ENCODE measurements around the gene WFIKKN1.

WFIKKN1 gene

GRCh38 chr16:617855-618254 lies 12.9 kb upstream of the WFIKKN1 start:
- no peaks in the 10 kb centered on the region for H3K36me3 ChIP-seq (ENCODE audit: control insufficient read depth, insufficient read depth, low read length)
- peaks cover 23% of the 10 kb centered on the region for H3K4me1 ChIP-seq (ENCODE audit: control insufficient read depth, insufficient read depth, low read length)
- no peaks in the 10 kb centered on the region for H3K9me3 ChIP-seq (ENCODE audit: control insufficient read depth, low read length)
- H3K4me3 ChIP-seq (ENCODE audit: low read length), result no peak overlapping the region
- H3K27me3 ChIP-seq (ENCODE audit: control insufficient read depth, insufficient read depth, low read length), result no peaks in the 10 kb centered on the region
- no peak overlapping the region for H3K9ac ChIP-seq (ENCODE audit: low read length)

GRCh38 chr16:619476-620100 lies 11.2 kb upstream of the WFIKKN1 start:
- H3K9me3 ChIP-seq (ENCODE audit: control insufficient read depth, low read length), result no peaks in the 10 kb centered on the region
- peaks cover 23% of the 10 kb centered on the region for H3K4me1 ChIP-seq (ENCODE audit: control insufficient read depth, insufficient read depth, low read length)
- no peak overlapping the region for H3K4me3 ChIP-seq (ENCODE audit: low read length)
- no peaks in the 10 kb centered on the region for H3K27me3 ChIP-seq (ENCODE audit: control insufficient read depth, insufficient read depth, low read length)
- no peak overlapping the region for H3K9ac ChIP-seq (ENCODE audit: low read length)
- no peaks in the 10 kb centered on the region for H3K36me3 ChIP-seq (ENCODE audit: control insufficient read depth, insufficient read depth, low read length)

GRCh38 chr16:620700-621525 lies 9.9 kb upstream of the WFIKKN1 start:
- Histone ChIP-seq H3K4me1 (ENCODE audit: control insufficient read depth, insufficient read depth, low read length) (peaks cover 23% of the 10 kb centered on the region), H3K36me3 (ENCODE audit: control insufficient read depth, insufficient read depth, low read length) (peaks cover 3% of the 10 kb centered on the region), H3K9me3 (ENCODE audit: control insufficient read depth, low read length) (no peaks in the 10 kb centered on the region), H3K4me3 (ENCODE audit: low read length) (no peak overlapping the region), H3K27me3 (ENCODE audit: control insufficient read depth, insufficient read depth, low read length) (no peaks in the 10 kb centered on the region), H3K9ac (ENCODE audit: low read length) (no peak overlapping the region)

DNA sequence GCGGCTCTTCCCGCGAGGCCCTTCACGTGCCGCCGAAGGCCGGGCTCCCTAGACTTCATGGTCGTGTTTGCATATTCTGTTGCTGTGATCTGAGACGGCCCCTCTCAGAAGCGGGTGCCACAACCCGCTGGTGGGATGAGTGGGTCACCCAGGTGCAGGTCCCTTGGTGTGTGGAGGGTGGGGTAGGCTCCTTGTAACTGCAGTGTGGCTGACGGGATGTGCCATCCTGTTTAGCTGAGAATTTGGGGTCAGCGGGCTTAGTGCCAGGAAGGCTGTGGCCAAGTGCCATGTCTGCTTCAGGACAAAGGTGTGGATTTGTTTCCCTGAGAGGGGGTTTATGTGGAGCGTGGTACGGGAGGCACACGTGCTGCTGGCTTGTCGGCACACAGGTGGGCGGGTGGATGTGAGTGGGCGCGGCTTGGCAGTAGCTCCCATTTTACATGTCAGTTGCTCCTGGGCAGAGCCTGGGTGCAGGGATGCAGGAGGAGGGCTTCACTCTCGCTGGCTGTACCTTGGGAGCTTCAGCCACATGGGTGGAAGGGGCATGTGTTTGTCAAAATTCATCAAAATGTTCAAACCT lies 9.2 kb upstream of the WFIKKN1 start:
- Histone ChIP-seq H3K9me3 (ENCODE audit: control insufficient read depth, low read length) (no peaks in the 10 kb centered on the region), H3K36me3 (ENCODE audit: control insufficient read depth, insufficient read depth, low read length) (peaks cover 10% of the 10 kb centered on the region)

GRCh38 chr16:622920-623280 lies 7.9 kb upstream of the WFIKKN1 start:
- Histone ChIP-seq H3K4me1 (ENCODE audit: control insufficient read depth, insufficient read depth, low read length) (peaks cover 20% of the 10 kb centered on the region), H3K9ac (ENCODE audit: low read length) (no peak overlapping the region), H3K4me3 (ENCODE audit: low read length) (no peak overlapping the region)

More for the DNA sequence above, 9.2 kb upstream of the WFIKKN1 start:
- no peak overlapping the region for H3K9ac ChIP-seq (ENCODE audit: low read length)
- H3K4me1 ChIP-seq (ENCODE audit: control insufficient read depth, insufficient read depth, low read length), result peaks cover 19% of the 10 kb centered on the region
- no peaks in the 10 kb centered on the region for H3K27me3 ChIP-seq (ENCODE audit: control insufficient read depth, insufficient read depth, low read length)
- H3K4me3 ChIP-seq (ENCODE audit: low read length), result no peak overlapping the region

DNA sequence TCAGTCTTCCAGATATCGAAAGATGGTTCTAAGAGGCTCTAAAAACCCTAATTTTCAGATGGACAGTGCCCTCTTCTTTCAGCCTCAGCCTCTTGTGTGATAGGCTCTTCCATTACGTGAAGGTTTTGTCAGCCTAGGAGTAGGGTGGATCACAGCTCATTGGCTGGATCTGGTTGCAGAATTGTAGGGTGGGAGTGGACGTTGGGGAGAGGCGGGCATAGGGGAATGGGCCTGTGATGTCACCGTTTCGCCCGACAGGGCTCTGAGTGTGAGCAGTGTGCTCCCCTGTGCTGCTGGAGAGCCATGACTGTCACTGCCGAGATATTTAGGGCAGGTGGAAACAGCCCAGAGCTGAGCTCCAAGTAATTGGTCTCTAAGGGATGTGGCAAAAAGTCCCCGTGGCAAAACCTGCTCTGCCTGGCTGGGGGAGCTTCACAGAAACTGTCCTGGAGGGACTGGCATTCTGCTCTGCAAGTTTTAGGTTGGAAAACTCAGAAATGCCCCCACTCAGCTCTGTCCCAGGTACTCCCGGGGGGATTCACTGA lies 6.2 kb upstream of the WFIKKN1 start:
- no peak overlapping the region for H3K4me3 ChIP-seq (ENCODE audit: low read length)
- peaks cover 10% of the 10 kb centered on the region for H3K36me3 ChIP-seq (ENCODE audit: control insufficient read depth, insufficient read depth, low read length)
- no peaks in the 10 kb centered on the region for H3K27me3 ChIP-seq (ENCODE audit: control insufficient read depth, insufficient read depth, low read length)
- no peak overlapping the region for H3K9ac ChIP-seq (ENCODE audit: low read length)
- H3K9me3 ChIP-seq (ENCODE audit: control insufficient read depth, low read length), result no peaks in the 10 kb centered on the region
- H3K4me1 ChIP-seq (ENCODE audit: control insufficient read depth, insufficient read depth, low read length), result peaks cover 20% of the 10 kb centered on the region

More at GRCh38 chr16:622920-623280, 7.9 kb upstream of the WFIKKN1 start:
- H3K36me3 ChIP-seq (ENCODE audit: control insufficient read depth, insufficient read depth, low read length), result peaks cover 10% of the 10 kb centered on the region
- no peaks in the 10 kb centered on the region for H3K9me3 ChIP-seq (ENCODE audit: control insufficient read depth, low read length)
- no peaks in the 10 kb centered on the region for H3K27me3 ChIP-seq (ENCODE audit: control insufficient read depth, insufficient read depth, low read length)

DNA sequence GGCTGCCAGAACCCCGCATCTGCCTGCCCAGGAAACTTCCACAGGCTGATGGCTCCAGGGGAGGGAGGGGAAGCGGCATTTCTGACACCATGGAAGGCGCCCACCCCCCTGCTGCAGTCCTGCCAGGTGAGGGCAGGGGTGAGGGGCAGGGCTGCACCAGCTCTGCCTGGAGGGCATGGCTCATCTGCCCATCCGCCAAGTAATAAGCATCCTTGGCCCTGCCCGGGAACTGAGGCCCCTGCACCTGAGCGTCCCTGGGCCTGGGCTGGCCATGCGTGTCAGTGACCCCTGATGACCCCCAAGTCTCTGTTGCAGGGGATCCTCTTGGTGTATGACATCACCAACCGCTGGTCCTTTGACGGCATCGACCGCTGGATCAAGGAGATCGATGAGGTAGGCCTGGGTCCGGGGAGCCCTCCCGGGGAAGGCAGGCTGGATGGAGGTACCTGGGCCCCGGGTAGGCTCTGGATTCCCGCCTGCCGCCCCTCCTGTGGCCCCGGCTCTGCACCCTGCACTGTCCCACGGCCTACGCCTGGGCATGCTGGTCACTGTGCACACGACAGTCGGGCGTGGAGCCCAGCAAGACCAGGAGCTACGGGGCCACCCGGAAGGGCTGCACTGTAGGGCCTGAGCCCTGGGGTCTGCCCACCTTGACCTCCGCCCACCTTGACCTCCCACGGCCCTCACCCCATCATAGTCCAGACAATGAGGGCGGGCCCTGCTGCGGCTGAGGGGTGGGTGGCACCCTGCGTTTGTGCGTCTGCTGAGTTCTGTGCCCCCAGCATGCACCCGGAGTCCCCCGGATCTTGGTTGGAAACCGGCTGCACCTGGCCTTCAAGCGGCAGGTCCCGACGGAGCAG lies 5.4 kb upstream of the WFIKKN1 start:
- H3K9ac ChIP-seq (ENCODE audit: low read length), result no peak overlapping the region
- no peak overlapping the region for H3K4me3 ChIP-seq (ENCODE audit: low read length)
- H3K36me3 ChIP-seq (ENCODE audit: control insufficient read depth, insufficient read depth, low read length), result peaks cover 10% of the 10 kb centered on the region
- no peaks in the 10 kb centered on the region for H3K9me3 ChIP-seq (ENCODE audit: control insufficient read depth, low read length)
- H3K4me1 ChIP-seq (ENCODE audit: control insufficient read depth, insufficient read depth, low read length), result peaks cover 25% of the 10 kb centered on the region
- no peaks in the 10 kb centered on the region for H3K27me3 ChIP-seq (ENCODE audit: control insufficient read depth, insufficient read depth, low read length)

GRCh38 chr16:625977-626765 lies 4.6 kb upstream of the WFIKKN1 start:
- Histone ChIP-seq H3K4me1 (ENCODE audit: control insufficient read depth, insufficient read depth, low read length) (peaks cover 34% of the 10 kb centered on the region), H3K27me3 (ENCODE audit: control insufficient read depth, insufficient read depth, low read length) (no peaks in the 10 kb centered on the region), H3K9ac (ENCODE audit: low read length) (no peak overlapping the region), H3K36me3 (ENCODE audit: control insufficient read depth, insufficient read depth, low read length) (peaks cover 10% of the 10 kb centered on the region), H3K4me3 (ENCODE audit: low read length) (no peak overlapping the region), H3K9me3 (ENCODE audit: control insufficient read depth, low read length) (no peaks in the 10 kb centered on the region)

DNA sequence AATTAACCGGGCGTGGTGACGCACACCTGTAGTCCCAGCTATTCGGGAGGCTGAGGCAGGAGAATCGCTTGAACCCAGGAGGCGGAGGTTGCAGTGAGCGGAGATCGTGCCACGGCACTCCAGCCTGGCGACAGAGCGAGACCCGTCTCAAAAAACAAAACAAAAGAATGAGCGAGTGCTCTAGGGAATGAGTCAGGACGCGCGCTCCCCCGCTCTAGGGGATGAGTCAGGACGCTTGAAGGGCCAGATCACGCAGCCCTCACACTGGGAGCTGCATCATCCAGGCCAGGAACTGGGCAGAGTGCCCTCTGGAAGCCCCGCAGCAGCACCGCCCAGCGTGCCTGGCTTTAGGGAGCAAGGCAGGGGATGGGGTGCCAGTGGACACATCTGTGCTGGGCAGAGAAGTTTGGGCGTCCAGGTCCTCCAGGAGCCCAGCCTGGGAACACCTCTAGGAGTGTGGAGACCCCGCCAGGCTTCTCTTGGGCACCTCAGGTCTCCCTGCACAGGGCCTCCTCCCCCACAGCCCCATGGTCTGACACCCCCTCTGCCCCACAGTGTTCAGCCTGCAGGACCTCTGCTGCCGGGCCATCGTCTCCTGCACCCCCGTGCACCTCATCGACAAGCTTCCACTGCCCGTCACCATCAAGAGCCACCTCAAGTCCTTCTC lies 3.9 kb upstream of the WFIKKN1 start:
- Histone ChIP-seq H3K27me3 (ENCODE audit: control insufficient read depth, insufficient read depth, low read length) (no peaks in the 10 kb centered on the region), H3K4me3 (ENCODE audit: low read length) (no peak overlapping the region), H3K9me3 (ENCODE audit: control insufficient read depth, low read length) (no peaks in the 10 kb centered on the region), H3K36me3 (ENCODE audit: control insufficient read depth, insufficient read depth, low read length) (peaks cover 10% of the 10 kb centered on the region), H3K4me1 (ENCODE audit: control insufficient read depth, insufficient read depth, low read length) (peaks cover 29% of the 10 kb centered on the region), H3K9ac (ENCODE audit: low read length) (no peak overlapping the region)

DNA sequence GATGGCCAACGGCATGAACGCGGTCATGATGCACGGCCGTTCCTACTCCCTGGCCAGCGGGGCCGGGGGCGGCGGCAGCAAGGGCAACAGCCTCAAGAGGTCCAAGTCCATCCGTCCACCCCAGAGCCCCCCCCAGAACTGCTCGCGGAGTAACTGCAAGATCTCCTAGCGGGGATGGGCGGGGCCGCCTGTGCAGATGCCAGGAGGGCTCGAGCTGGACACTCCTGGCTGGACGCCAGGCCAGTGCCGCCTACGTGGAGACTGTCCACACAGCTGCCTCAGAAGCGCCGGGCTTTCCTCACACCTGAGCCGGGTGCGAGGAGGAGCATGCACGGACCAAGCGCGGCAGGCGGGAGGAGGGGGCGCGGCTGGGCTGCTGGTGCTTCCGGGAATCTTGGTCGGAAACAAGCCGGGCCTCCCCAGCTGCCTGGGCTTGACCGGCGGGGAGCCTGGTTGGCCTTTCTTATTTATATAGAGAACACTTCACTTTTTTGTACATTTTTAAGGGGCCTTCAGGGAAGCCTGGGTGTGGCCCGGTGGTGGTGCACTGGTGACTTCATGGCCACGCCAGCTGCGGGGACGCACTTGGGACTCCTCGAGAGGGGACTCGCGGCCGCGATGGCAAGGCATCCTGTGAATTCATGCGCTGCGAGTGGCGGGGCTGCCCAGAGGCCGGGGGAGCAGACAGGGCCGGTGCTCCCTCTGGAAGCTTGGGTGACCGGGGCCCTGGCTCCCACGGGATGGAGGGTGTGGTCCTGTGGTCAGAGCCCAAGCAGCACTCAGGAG lies 3.1 kb upstream of the WFIKKN1 start:
- Histone ChIP-seq H3K9me3 (ENCODE audit: control insufficient read depth, low read length) (no peaks in the 10 kb centered on the region), H3K36me3 (ENCODE audit: control insufficient read depth, insufficient read depth, low read length) (peaks cover 10% of the 10 kb centered on the region), H3K27me3 (ENCODE audit: control insufficient read depth, insufficient read depth, low read length) (no peaks in the 10 kb centered on the region), H3K4me1 (ENCODE audit: control insufficient read depth, insufficient read depth, low read length) (peaks cover 24% of the 10 kb centered on the region), H3K9ac (ENCODE audit: low read length) (no peak overlapping the region), H3K4me3 (ENCODE audit: low read length) (no peak overlapping the region)
